Tibial nerve (tissue), 4 donors: ENCODE results near the gene RBM44. TPM values are rescaled to one million over a fixed set of nuclear protein-coding genes. Genes with fewer than 3 reads are reported as not detected.
"Not testable (repeated sequence)": the region's sequence is repeated elsewhere in the genome, so short reads cannot be mapped to it uniquely, and the experiment has no call there.

ENCODE experiments used
- DNase-seq, 2 donors: peaks; one replicate each; pipeline ENCODE4 v3.0.0-alpha.2; 2019; ENCODE audit warnings: low spot score in 2 of 2
- H3K27ac ChIP-seq, 4 donors: fragments of 200-600 bp; sonication (generic) in 3 of 4; one replicate each; pipeline ENCODE4 v1.5.1; 2017 to 2019; ENCODE audit warnings: mild to moderate bottlenecking in 1 of 4
- H3K27me3 ChIP-seq, 2 donors: fragments of 200-600 bp; sonication (generic) in 1 of 2; one replicate each; pipeline versions ENCODE4 v1.5.1 to v1.6.0; 2017 to 2019
- H3K36me3 ChIP-seq, 3 donors: fragments of 200-600 bp; sonication (generic); one replicate each; pipeline ENCODE4 v1.5.1; 2018 to 2019
- H3K4me1 ChIP-seq, 4 donors: fragments of 200-600 bp; sonication (generic) in 3 of 4; one replicate each; pipeline ENCODE4 v1.5.1; 2017 to 2019
- H3K4me3 ChIP-seq, 4 donors: fragments of 200-600 bp; sonication (generic) in 3 of 4; one replicate each; pipeline ENCODE4 v1.5.1; 2017 to 2019; ENCODE audit warnings: mild to moderate bottlenecking in 1 of 4, moderate library complexity in 1 of 4
- H3K9me3 ChIP-seq, 4 donors: fragments of 200-600 bp; sonication (generic) in 3 of 4; one replicate each; pipeline ENCODE4 v1.5.1; 2017 to 2019
- EP300 ChIP-seq, 2 donors: sonication (generic); formaldehyde crosslinking; IDR thresholded peaks; one replicate each; pipeline ENCODE4 v1.6.1; 2017; ENCODE audit warnings: antibody characterized with exemption in 2 of 2, mild to moderate bottlenecking in 1 of 2
- POLR2A ChIP-seq, 2 donors: fragments of 450-650 bp; IDR thresholded peaks; one replicate each; pipeline ENCODE4 v1.6.1; 2017; ENCODE audit warnings: antibody characterized with exemption in 2 of 2, mild to moderate bottlenecking in 2 of 2, moderate library complexity in 2 of 2
- WGBS, 2 donors: methylation state at CpG; one replicate each; pipeline ENCODE4 v1.1.5; 2018; 5-methylcytosine and 5-hydroxymethylcytosine counted together
- total RNA-seq, 4 donors: library from RNA; depleted of rRNA; stranded (reverse); fragments of >200 nt; gene quantifications; one replicate each; pipeline ENCODE4 v1.1.0, GENCODE V29; 2016
- TF ChIP-seq, protein P1 (sequence below), 5 experiments: fragments of 200-600 bp in 3 of 5; fragments of 450-650 bp in 2 of 5; sonication (generic) in 3 of 5; IDR thresholded peaks; one replicate each; pipeline ENCODE4 v1.5.1; 2016 to 2019; ENCODE audit warnings: antibody characterized with exemption in 5 of 5, mild to moderate bottlenecking in 3 of 5, moderate library complexity in 2 of 5

RBM44 gene
- total RNA-seq, 4 donors from 2014 or later: under 0.01 to 0.59 (median 0.36) TPM

GRCh38 chr2:237760506-237761502, 37.8 kb upstream of the RBM44 start:
- no peaks in the 10 kb centered on the region for H3K27me3 ChIP-seq
- H3K27ac ChIP-seq: no peak overlapping the region
- no peak overlapping the region for H3K4me3 ChIP-seq
- DNase-seq: no peak
- no peak for TF ChIP-seq EP300 (IDR thresholded peaks at IDR 0.05)
- TF ChIP-seq, protein P1, sequence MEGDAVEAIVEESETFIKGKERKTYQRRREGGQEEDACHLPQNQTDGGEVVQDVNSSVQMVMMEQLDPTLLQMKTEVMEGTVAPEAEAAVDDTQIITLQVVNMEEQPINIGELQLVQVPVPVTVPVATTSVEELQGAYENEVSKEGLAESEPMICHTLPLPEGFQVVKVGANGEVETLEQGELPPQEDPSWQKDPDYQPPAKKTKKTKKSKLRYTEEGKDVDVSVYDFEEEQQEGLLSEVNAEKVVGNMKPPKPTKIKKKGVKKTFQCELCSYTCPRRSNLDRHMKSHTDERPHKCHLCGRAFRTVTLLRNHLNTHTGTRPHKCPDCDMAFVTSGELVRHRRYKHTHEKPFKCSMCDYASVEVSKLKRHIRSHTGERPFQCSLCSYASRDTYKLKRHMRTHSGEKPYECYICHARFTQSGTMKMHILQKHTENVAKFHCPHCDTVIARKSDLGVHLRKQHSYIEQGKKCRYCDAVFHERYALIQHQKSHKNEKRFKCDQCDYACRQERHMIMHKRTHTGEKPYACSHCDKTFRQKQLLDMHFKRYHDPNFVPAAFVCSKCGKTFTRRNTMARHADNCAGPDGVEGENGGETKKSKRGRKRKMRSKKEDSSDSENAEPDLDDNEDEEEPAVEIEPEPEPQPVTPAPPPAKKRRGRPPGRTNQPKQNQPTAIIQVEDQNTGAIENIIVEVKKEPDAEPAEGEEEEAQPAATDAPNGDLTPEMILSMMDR (IDR thresholded peaks at IDR 0.05): no peak
- TF ChIP-seq POLR2A (IDR thresholded peaks at IDR 0.05): no peak
- no peaks in the 10 kb centered on the region for H3K4me1 ChIP-seq
- no peaks in the 10 kb centered on the region for H3K9me3 ChIP-seq
- peaks cover 0 to 81% (median 11%) of the 10 kb centered on the region in 3 donors for H3K36me3 ChIP-seq
- 93 to 96% methylated on average over 23 of the region's 23 CpGs for WGBS, 2 donors

DNA sequence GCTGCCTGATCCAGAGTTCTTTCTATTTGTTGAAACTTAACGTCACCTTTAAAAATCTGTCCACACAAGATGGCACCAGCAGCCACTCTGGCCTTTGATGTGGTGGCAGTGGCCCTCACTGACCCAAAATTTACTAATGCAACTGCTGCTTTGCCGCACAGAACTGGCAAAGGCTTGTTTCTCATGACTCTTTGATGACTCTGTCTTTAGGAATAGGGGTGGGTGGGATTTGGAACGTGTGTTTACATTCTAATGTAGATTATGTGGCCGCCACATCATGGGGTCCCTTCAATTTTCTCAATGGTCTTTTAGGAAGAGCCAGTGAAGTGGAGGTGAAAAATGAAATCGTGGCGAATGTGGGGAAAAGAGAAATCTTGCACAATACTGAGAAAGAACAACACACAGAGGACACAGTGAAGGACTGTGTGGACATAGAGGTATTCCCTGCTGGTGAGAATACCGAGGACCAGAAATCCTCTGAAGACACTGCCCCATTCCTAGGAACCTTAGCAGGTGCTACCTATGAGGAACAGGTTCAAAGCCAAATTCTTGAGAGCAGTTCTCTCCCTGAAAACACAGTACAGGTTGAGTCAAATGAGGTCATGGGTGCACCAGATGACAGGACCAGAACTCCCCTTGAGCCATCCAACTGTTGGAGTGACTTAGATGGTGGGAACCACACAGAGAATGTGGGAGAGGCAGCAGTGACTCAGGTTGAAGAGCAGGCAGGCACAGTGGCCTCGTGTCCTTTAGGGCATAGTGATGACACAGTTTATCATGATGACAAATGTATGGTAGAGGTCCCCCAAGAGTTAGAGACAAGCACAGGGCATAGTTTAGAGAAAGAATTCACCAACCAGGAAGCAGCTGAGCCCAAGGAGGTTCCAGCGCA, 36.0 kb upstream of the RBM44 start:
- WGBS, 2 donors: 86 to 87% methylated on average over 9 of the region's 9 CpGs
- not testable (repeated sequence) for H3K27me3 ChIP-seq
- H3K36me3 ChIP-seq: peaks cover 0 to 74% (median 10%) of the 10 kb centered on the region in 3 donors

DNA sequence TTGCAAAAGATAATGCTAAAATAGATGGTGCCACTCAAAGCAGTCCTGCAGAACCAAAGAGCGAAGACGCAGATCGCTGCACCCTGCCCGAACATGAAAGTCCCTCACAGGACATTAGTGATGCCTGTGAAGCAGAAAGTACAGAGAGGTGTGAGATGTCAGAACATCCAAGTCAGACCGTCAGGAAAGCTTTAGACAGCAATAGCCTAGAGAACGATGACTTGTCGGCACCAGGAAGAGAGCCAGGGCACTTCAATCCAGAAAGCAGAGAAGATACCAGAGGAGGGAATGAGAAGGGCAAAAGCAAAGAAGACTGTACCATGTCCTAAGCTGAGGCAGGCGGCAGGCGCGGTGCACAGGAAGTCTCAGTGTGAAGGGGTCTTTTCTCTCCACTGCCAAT, 34.8 kb upstream of the RBM44 start:
- DNase-seq: no peak
- H3K36me3 ChIP-seq: peaks cover 0 to 62% (median 10%) of the 10 kb centered on the region in 3 donors

More for the DNA sequence above, 36.0 kb upstream of the RBM44 start:
- H3K4me1 ChIP-seq, DNase-seq, H3K4me3 ChIP-seq, H3K27ac ChIP-seq, H3K9me3 ChIP-seq: not testable (repeated sequence)

DNA sequence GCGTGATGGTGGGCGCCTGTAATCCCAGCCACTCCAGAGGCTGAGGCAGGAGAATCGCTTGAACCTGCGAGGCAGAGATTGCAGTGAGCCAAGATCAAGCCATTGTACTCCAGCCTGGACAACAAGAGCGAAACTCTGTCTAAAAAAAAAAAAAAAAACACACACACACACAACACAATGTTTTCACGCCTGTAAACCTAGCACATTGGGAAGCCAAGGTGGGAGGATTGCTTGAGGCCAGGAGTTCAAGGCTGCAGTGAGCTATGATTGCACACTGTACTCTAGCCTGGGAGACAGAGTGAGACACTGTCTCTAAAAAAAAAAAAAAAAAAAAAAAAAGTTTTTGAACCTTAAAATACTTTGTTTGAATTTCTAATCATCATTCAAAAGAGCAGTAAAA, 33.5 kb upstream of the RBM44 start:
- WGBS, 2 donors: 93 to 98% methylated on average over 6 of the region's 6 CpGs
- H3K36me3 ChIP-seq: peaks cover 0 to 59% (median 4%) of the 10 kb centered on the region in 3 donors
- not testable (repeated sequence) for H3K4me3 ChIP-seq, H3K9me3 ChIP-seq, H3K27ac ChIP-seq, DNase-seq, H3K4me1 ChIP-seq, H3K27me3 ChIP-seq

More for the DNA sequence above, 34.8 kb upstream of the RBM44 start:
- WGBS, 2 donors: 88 to 89% methylated on average over 10 of the region's 10 CpGs
- Histone ChIP-seq H3K9me3 (no peaks in the 10 kb centered on the region), H3K27ac (no peak overlapping the region), H3K27me3 (no peaks in the 10 kb centered on the region), H3K4me3 (no peak overlapping the region), H3K4me1 (no peaks in the 10 kb centered on the region)
- TF ChIP-seq, protein P1 (IDR thresholded peaks at IDR 0.05): no peak
- TF ChIP-seq POLR2A (IDR thresholded peaks at IDR 0.05) (no peak), EP300 (IDR thresholded peaks at IDR 0.05) (no peak)

- H3K4me1 ChIP-seq: no peaks in the 10 kb centered on the region
- no peaks in the 10 kb centered on the region for H3K9me3 ChIP-seq
- TF ChIP-seq, protein P1 (IDR thresholded peaks at IDR 0.05): no peak
- TF ChIP-seq EP300 (IDR thresholded peaks at IDR 0.05): no peak
- no peak for TF ChIP-seq POLR2A (IDR thresholded peaks at IDR 0.05)
- no peak for DNase-seq
- 86 to 94% methylated on average over 8 of the region's 8 CpGs for WGBS, 2 donors
- no peaks in the 10 kb centered on the region for H3K27me3 ChIP-seq
- H3K36me3 ChIP-seq: peaks cover 0 to 59% (median 0%) of the 10 kb centered on the region in 3 donors
- no peak overlapping the region for H3K4me3 ChIP-seq
- H3K27ac ChIP-seq: no peak overlapping the region
Measured at GRCh38 chr2:237765875-237766274, 32.7 kb upstream of the RBM44 start.
